ENCODE results near the gene HNRNPUL1.

The HNRNPUL1 gene

DNA sequence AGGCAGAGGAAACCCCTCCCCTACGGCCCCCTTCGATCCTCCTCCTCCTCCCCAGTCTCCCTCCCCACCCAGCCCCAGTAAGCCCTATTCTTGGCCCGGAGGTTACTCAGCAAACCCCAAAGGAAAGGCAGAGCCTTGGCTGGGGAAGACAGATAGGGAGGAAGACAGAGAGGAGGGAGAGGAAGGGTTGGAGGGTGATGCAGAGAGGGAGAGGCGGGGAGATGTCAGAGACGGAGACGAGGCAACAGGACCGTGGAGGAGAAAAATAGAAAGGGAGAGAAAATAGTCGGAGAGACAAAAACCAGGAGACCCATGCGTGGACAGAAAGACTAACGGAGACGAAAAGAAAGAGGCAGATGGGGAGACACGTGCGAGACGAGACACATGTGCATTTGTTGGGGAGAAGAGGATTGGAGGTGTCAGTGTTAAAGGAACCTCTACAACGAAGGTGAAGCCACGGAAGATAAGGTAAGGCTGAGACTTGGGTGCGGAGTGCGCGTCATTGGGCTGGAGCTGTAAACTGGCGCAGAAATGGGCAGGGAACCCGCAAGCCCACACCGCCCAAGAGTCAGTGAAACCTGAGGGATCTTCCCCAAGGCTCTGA is 86.7 kb downstream of the HNRNPUL1 start:
- Histone ChIP-seq H3K36me3 (no peaks in the 10 kb centered on the region; the same call in 1 of the 2 replicates), H3K27ac (no peak overlapping the region), H3K9me3 (ENCODE audit: severe bottlenecking) (no peaks in the 10 kb centered on the region), H3K4me3 (ENCODE audit: low read depth, low read length) (peak overlapping the region; percentile 57), H3K27me3 (ENCODE audit: insufficient read depth, low read depth, severe bottlenecking) (peaks cover 10% of the 10 kb centered on the region)
- no peak for DNase-seq
- no peak for TF ChIP-seq CTCF (IDR thresholded peaks at IDR 0.05; ENCODE audit: low read depth, low read length)

DNA sequence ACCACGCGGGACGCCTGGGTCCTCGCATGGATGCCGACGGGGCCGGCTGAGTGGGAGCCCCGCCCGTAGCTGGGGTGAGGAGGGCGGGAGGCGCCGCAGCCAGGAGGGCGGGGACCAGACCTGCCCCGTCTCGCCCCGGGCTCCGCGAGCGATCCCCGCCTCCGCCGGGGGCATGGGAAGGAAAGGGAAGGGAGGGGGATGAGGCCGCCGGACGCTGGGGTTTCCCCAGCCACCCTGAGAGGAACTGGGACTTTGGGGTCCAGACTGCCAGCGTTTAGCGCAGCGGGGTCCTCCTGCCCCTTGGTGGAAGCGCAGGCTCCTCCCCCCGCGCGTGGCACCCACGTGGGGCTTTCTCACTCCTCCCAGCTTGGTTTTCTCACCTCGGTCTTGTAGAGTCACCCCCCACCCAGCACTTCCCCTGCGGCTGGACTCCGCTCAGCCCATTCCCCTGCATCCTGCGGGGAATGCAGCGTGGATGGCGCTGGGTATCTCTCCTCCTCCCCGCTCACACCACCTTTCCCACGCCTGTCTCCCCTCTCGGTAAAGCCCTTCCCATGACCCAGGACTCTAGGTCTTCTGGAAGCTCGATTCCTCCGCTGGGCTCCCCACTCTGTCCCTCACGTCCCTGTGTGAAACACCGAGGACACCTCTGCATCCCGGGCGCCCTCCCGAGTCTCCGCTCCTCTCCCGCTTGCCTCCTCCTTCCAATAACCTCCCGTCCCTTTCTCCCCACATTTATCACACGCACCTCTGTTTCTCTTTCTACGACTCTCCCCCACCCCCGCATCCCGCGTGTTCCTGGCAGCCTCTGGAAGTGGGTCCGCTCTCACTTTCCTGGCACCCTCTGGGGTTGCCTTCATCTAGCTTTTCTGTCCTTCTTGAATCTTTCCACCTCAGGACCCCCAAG is 87.4 kb downstream of the HNRNPUL1 start:
- H3K9me3 ChIP-seq (ENCODE audit: severe bottlenecking), result no peaks in the 10 kb centered on the region
- H3K27me3 ChIP-seq (ENCODE audit: insufficient read depth, low read depth, severe bottlenecking), result peaks cover 10% of the 10 kb centered on the region
- no peak overlapping the region for H3K27ac ChIP-seq
- no peaks in the 10 kb centered on the region; the same call in 1 of the 2 replicates for H3K36me3 ChIP-seq
- H3K4me3 ChIP-seq (ENCODE audit: low read depth, low read length), result peak overlapping the region; percentile 57
- TF ChIP-seq CTCF (IDR thresholded peaks at IDR 0.05; ENCODE audit: low read depth, low read length), result no peak
- DNase-seq, result peak; percentile 41

GRCh38 chr19:41352279-41352608 is 88.1 kb downstream of the HNRNPUL1 start:
- Histone ChIP-seq H3K27ac (no peak overlapping the region), H3K36me3 (no peaks in the 10 kb centered on the region; the same call in 1 of the 2 replicates), H3K4me3 (ENCODE audit: low read depth, low read length) (peak overlapping the region; percentile 57), H3K27me3 (ENCODE audit: insufficient read depth, low read depth, severe bottlenecking) (peaks cover 10% of the 10 kb centered on the region), H3K9me3 (ENCODE audit: severe bottlenecking) (no peaks in the 10 kb centered on the region)
- TF ChIP-seq CTCF (IDR thresholded peaks at IDR 0.05; ENCODE audit: low read depth, low read length), result no peak
- no peak for DNase-seq

DNA sequence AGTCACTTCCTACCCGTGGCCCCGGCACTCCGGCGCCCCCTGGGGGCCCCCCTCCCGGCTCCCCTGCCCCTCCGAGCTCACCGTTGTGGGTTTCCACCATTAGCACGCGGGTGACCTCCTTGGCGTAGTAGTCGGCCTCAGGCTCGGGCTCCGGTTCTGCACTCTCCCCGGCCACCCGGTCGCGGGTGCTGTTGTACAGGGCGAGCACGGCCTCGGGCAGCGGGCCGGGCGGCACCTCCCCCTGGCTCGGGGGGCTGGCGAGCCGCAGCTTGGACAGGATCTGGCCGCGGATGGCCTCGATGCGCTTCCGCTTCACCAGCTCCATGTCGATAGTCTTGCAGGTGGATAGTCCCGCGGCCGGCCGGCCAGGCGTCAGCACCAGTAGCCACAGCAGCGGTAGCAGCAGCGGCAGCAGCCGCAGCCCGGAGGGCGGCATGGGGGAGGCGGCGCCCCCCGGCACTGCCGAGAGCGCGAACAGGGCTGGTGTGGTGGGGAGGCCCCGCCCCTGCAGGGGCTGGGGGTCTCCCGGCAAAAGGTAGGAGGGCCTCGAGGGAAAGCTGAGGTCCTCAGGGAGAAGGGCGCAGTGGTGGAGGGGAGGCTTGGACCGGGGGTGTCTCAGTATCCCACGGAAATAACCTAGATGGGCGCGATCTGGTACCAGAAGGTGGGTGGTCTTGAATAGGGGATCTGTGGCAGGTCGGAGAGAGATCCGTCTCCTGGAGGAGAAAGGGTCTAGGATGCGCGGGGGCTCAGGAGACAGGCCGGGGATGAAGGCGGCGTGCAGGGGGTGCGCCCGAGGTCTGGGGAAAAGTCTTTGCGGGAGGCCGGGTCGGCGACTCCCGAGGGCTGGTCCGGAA is 88.7 kb downstream of the HNRNPUL1 start:
- peak overlapping the region; percentile 57 for H3K4me3 ChIP-seq (ENCODE audit: low read depth, low read length)
- peaks cover 10% of the 10 kb centered on the region for H3K27me3 ChIP-seq (ENCODE audit: insufficient read depth, low read depth, severe bottlenecking)
- peak; percentile 47 for TF ChIP-seq CTCF (IDR thresholded peaks at IDR 0.05; ENCODE audit: low read depth, low read length)
- H3K36me3 ChIP-seq, result no peaks in the 10 kb centered on the region
- 0 out of 2 replicates have a peak overlapping the region, but pooled peaks have one; percentile 33 for H3K27ac ChIP-seq
- peak; percentile 75 for DNase-seq
- no peaks in the 10 kb centered on the region for H3K9me3 ChIP-seq (ENCODE audit: severe bottlenecking)

DNA sequence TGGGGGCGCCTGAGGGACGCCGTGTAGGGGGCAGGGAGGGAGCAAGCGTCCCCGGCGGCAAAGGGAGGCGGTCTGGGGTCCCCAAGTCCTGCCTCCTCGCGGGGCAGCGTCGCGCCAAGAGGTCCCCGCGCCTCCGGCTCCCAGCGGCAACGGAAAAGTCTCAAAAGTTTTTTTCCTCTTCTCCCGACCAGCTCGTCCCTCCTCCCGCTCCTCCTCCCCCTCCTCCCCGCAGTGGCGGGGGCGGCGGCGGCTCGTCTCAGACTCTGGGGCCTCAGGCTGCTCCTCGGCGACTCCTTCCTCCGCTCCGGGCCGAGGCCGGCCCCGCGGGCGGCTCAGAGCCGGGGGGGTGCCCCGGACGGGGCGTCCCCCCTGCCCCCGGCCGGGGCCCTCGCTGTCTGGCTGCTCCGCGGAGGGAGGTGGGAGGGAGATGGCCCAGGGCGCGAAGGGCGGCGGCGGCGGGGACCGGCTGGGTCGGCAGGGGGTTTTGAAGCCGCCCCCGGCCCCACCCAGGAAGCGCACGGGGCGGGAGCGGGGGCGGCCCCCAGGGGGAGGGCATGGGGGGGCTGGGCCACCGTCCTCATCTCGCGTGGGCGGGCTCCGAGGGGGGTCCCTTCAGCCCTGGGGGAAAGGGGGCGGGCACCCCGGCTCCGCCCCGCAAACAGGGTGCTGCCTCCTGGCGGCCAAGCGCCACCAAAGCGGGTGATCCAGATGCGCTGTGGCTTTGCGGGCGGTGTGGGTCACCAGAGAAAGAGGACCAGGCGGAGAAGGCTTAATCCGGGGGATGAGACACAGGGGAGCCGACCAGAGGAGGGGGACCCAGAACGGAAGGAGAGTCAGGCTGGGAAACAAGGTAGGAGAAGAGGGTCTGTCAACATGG is 89.5 kb downstream of the HNRNPUL1 start, which contains the start of gene TGFB1:
TSS of gene TGFB1 (minus strand) at position 457 of the 877 bp plus-strand sequence. CDS start 878 bp downstream, outside the sequence.
- peak; percentile 85 for TF ChIP-seq CTCF (IDR thresholded peaks at IDR 0.05; ENCODE audit: low read depth, low read length)
- Histone ChIP-seq H3K9me3 (ENCODE audit: severe bottlenecking) (no peaks in the 10 kb centered on the region), H3K27ac (0 out of 2 replicates have a peak within 1 kb of the TSS, but pooled peaks have one; percentile 33), H3K4me3 (ENCODE audit: low read depth, low read length) (peak within 1 kb of the TSS; percentile 57), H3K27me3 (ENCODE audit: insufficient read depth, low read depth, severe bottlenecking) (peaks cover 10% of the 10 kb centered on the region), H3K36me3 (no peaks in the 10 kb centered on the region)
- DNase-seq, result peak; percentile 88
